Skin of body (tissue), 2 donors: ENCODE results near the gene NFIC. TPM values are rescaled to one million over a fixed set of nuclear protein-coding genes. Genes with fewer than 3 reads are reported as not detected.
A peak's percentile ranks its signal among the peaks of the same experiment; 100 is the strongest.
"Not testable (repeated sequence)": the region's sequence is repeated elsewhere in the genome, so short reads cannot be mapped to it uniquely, and the experiment has no call there.

Experiments
- DNase-seq: peaks from one replicate; lab custom pipeline; 2025; lab: John Stamatoyannopoulos, UW
- total RNA-seq: library from RNA; depleted of rRNA; stranded (reverse); fragments of >200 nt; gene quantifications from one replicate; pipeline ENCODE4 v1.2.3, GENCODE V29; 2014

The NFIC gene
- total RNA-seq, 1 donor from 2014 or later, result 27.6 TPM

- no peak for DNase-seq
These were observed 54.7 kb downstream of the NFIC start for GRCh38 chr19:3420909-3421619.

GRCh38 chr19:3421656-3422055 lies 55.3 kb downstream of the NFIC start:
- DNase-seq, result not testable (repeated sequence)

GRCh38 chr19:3423183-3423829 lies 56.9 kb downstream of the NFIC start:
- no peak for DNase-seq

GRCh38 chr19:3426433-3426832 lies 60.0 kb downstream of the NFIC start:
- DNase-seq, result no peak

- not testable (repeated sequence) for DNase-seq
These were observed 63.9 kb downstream of the NFIC start for GRCh38 chr19:3430366-3430680.

- no peak for DNase-seq
These were observed 65.5 kb downstream of the NFIC start for GRCh38 chr19:3431760-3432397.

- DNase-seq, result no peak
These were observed 66.9 kb downstream of the NFIC start for GRCh38 chr19:3433313-3433712.

GRCh38 chr19:3433805-3434540 lies 67.6 kb downstream of the NFIC start:
- no peak for DNase-seq

- DNase-seq, result peak; percentile 93
These were observed 68.5 kb downstream of the NFIC start for GRCh38 chr19:3434630-3435553.

GRCh38 chr19:3440082-3440481 lies 73.7 kb downstream of the NFIC start:
- DNase-seq, result no peak

- no peak for DNase-seq
These were observed 75.0 kb downstream of the NFIC start for GRCh38 chr19:3441089-3441985.

GRCh38 chr19:3441986-3442329 lies 75.6 kb downstream of the NFIC start:
- DNase-seq, result no peak

- DNase-seq, result no peak
These were observed 76.2 kb downstream of the NFIC start for GRCh38 chr19:3442487-3443071.

- no peak for DNase-seq
These were observed 77.7 kb downstream of the NFIC start for GRCh38 chr19:3443840-3444694.

GRCh38 chr19:3444695-3445234 lies 78.4 kb downstream of the NFIC start:
- DNase-seq, result no peak

- DNase-seq, result not testable (repeated sequence)
These were observed 80.3 kb downstream of the NFIC start for GRCh38 chr19:3446657-3447056.

- no peak for DNase-seq
These were observed 82.4 kb downstream of the NFIC start for GRCh38 chr19:3448616-3449334.
